Measurements from ENCODE around the gene CLASP1.
A peak's percentile ranks its signal among the peaks of the same experiment; 100 is the strongest.

DNA sequence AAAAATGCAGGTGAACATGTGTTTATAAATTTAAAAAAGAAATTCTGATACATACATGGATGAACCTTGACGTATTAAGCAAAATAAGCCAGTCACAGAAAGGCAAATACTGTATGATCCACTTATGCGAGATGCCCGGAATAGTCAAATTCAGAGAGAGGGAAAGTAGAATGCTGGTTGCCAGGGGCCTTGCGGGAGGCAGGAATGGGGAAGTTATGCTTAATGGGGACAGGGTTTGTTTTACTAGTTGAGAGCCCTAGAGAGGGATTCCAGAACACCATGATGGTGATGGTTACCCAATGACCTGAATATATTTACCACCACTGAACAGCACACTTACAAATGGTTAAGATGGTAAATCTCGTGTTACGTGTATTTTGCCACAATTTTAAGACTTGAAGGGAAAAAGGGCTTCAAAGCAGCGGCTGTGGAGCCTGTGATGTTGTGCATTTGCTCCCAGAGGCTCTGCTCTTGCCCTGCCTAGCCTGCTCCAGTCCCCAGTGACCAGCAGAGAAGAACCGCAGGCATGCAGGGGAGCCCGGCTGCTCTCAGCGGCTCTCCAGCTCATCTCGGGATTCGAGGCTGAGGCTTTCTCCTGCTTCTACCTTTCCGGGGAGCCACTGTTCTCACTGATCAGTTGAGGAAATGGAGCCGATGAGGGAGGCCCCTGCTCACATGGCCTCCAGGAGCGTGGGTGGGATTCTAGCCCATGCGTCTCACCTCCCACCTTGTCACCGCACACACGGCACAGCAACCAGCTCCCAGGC is 312.6 kb downstream of the CLASP1 start:
- TF ChIP-seq TAF1 (IDR thresholded peaks at IDR 0.05; ENCODE audit: low read depth, low read length) = no peak
- TF ChIP-seq POLR2A (IDR thresholded peaks at IDR 0.05; ENCODE audit: low read depth, low read length) = no peak
- no peak for TF ChIP-seq SPI1 (IDR thresholded peaks at IDR 0.05; ENCODE audit: low read depth, low read length)
- TF ChIP-seq POLR2AphosphoS5 (IDR thresholded peaks at IDR 0.05; ENCODE audit: low read depth, low read length) = 0 out of 2 replicates have a peak, but pooled peaks have one; percentile 35

Data from GM12891 (cell line).